K562 (cell line): ENCODE data around the gene CALM1. TPM values are rescaled to one million over a fixed set of nuclear protein-coding genes. Genes with fewer than 3 reads are reported as not detected.

ENCODE experiments used
- ATAC-seq: fragments of 200-7000 bp; cut with Tn5 transposase; 3 replicates; pipeline ENCODE4 v1.9.1; 2020; ENCODE audit warnings: moderate library complexity
- BruUV-seq: library from RNA; stranded (reverse); fragments of 400-500 nt; replicated peaks from 2 replicates; lab custom pipeline; 2021; lab: Mats Ljungman, UMichigan
- CTCF ChIA-PET: fragments of 300-600 bp; formaldehyde crosslinking; extraction: SDS; loops from one replicate; lab custom pipeline; 2021; ENCODE audit warnings: low intra/inter-chr PET ratio; lab: Yijun Ruan, JAX
- POLR2A ChIA-PET: fragments of 300-600, 350-650 bp; sonication (Branson Sonifier 250); formaldehyde crosslinking; extraction: SDS; loops from one replicate; lab custom pipeline; 2021; ENCODE audit warnings: antibody characterized with exemption, inconsistent platforms; lab: Yijun Ruan, JAX
- DNase-seq, 4 experiments: peaks; one replicate each; pipeline versions ENCODE4 v3.0.0 to v3.0.0-alpha.2; 2011 to 2018; ENCODE audit warnings: low spot score in 3 of 4, mixed read lengths in 3 of 4; ENCODE audit errors: extremely low read depth in 1 of 4
- FAIRE-seq: peaks from 2 replicates; lab custom pipeline; 2011; peaks lifted over from hg19 to GRCh38; lab: Jason Lieb, UNC
- H2AFZ ChIP-seq: 2 replicates; pipeline ENCODE4 v1.6.0; 2011; ENCODE audit warnings: low read depth, low read length, control low read depth, inconsistent platforms
- H3K27ac ChIP-seq: fragments of 200-600 bp; 3 replicates; pipeline ENCODE4 v1.8.0; 2011; ENCODE audit warnings: low read depth, mild to moderate bottlenecking, control low read depth, inconsistent platforms, low read length, moderate library complexity, mixed read lengths; ENCODE audit errors: extremely low read depth
- H3K27me3 ChIP-seq, 2 experiments: fragments of 300-600 bp in 1 of 2; 2 replicates in 1 of 2; 3 replicates in 1 of 2; pipeline versions ENCODE4 v1.6.0 to v1.8.0; 2011; ENCODE audit warnings: inconsistent platforms in 2 of 2, low read length in 2 of 2, mild to moderate bottlenecking in 1 of 2, mixed read lengths in 1 of 2, moderate library complexity in 1 of 2; ENCODE audit not compliant: control insufficient read depth in 2 of 2, insufficient read depth in 2 of 2
- H3K36me3 ChIP-seq: fragments of 300-600 bp; 3 replicates; pipeline ENCODE4 v1.8.0; 2011; ENCODE audit warnings: mild to moderate bottlenecking, low read length, inconsistent platforms; ENCODE audit not compliant: control insufficient read depth, insufficient read depth
- H3K4me1 ChIP-seq, 2 experiments: fragments of 200-600 bp in 1 of 2; replicated peaks in 1 of 2; 2 replicates in 1 of 2; 3 replicates in 1 of 2; pipeline versions ENCODE4 v1.5.1 to v1.8.0; 2011; ENCODE audit warnings: inconsistent platforms in 2 of 2, low read length in 2 of 2, mild to moderate bottlenecking in 1 of 2, mixed read lengths in 1 of 2, moderate library complexity in 1 of 2; ENCODE audit not compliant: control insufficient read depth in 2 of 2, insufficient read depth in 2 of 2
- H3K4me2 ChIP-seq: 2 replicates; pipeline ENCODE4 v1.6.1; 2011; ENCODE audit warnings: low read length, control low read depth, inconsistent platforms, mixed read lengths; ENCODE audit not compliant: insufficient read depth
- H3K4me3 ChIP-seq: fragments of 200-600 bp; sonication (generic), shearing (Covaris generic); 2 replicates; pipeline ENCODE4 v1.5.1; 2016; ENCODE audit warnings: control low read depth, inconsistent platforms
- H3K79me2 ChIP-seq: fragments of 200-600 bp; 3 replicates; pipeline ENCODE4 v1.8.0; 2011; ENCODE audit warnings: low read length, inconsistent platforms; ENCODE audit not compliant: control insufficient read depth, insufficient read depth
- H3K9ac ChIP-seq, 2 experiments: 2 replicates each; pipeline versions ENCODE4 v1.6.0 to v1.6.1; 2011; ENCODE audit warnings: low read depth in 2 of 2, low read length in 2 of 2, control low read depth in 1 of 2, inconsistent platforms in 1 of 2, mild to moderate bottlenecking in 1 of 2, mixed read lengths in 1 of 2; ENCODE audit not compliant: insufficient read depth in 1 of 2
- H3K9me1 ChIP-seq: one replicate; pipeline ENCODE4 v1.6.0; 2011; ENCODE audit warnings: inconsistent platforms, mild to moderate bottlenecking, low read length, moderate library complexity; ENCODE audit not compliant: control insufficient read depth, insufficient read depth
- H3K9me3 ChIP-seq: replicated peaks from 2 replicates; pipeline ENCODE4 v1.5.1; 2011; ENCODE audit warnings: low read depth, low read length, inconsistent platforms; ENCODE audit not compliant: control insufficient read depth, insufficient read depth
- H4K20me1 ChIP-seq: replicated peaks from 2 replicates; pipeline ENCODE4 v1.6.1; 2011; ENCODE audit warnings: low read length, inconsistent platforms, mixed read lengths; ENCODE audit not compliant: control insufficient read depth, insufficient read depth
- NFE2L1 ChIP-seq: fragments of 450-650 bp; IDR thresholded peaks from 2 replicates; pipeline ENCODE4 v1.6.1; 2016; ENCODE audit warnings: missing genetic modification characterization, low read depth, mild to moderate bottlenecking, missing compliant biosample characterization, moderate library complexity, borderline replicate concordance
- NFIX ChIP-seq: fragments of 250-450 bp; sonication (Bioruptor Pico); IDR thresholded peaks from 2 replicates; pipeline ENCODE4 v1.4.0; 2020; ENCODE audit warnings: low read depth, mild to moderate bottlenecking, moderate library complexity
- POLR2A ChIP-seq: fragments of 450-650 bp; conservative IDR thresholded peaks from 2 replicates; pipeline ENCODE4 v1.6.1; 2016
- POLR2B ChIP-seq: fragments of 450-650 bp; IDR thresholded peaks from 2 replicates; pipeline ENCODE4 v1.6.1; 2018; ENCODE audit warnings: low read depth; ENCODE audit not compliant: partially characterized antibody
- RBM17 ChIP-seq: fragments of 200-400 bp; formaldehyde crosslinking; IDR thresholded peaks from 2 replicates; pipeline ENCODE4 v1.6.1; 2017; ENCODE audit warnings: low read depth, mild to moderate bottlenecking, low read length, borderline replicate concordance
- REST ChIP-seq, 2 experiments: fragments of 450-650 bp; formaldehyde crosslinking in 1 of 2; IDR thresholded peaks; 2 replicates each; pipeline versions ENCODE4 v1.4.0 to v1.6.1; 2014 to 2020; ENCODE audit warnings: mild to moderate bottlenecking in 2 of 2, borderline replicate concordance in 1 of 2, low read depth in 1 of 2
- SRSF7 ChIP-seq: fragments of 200-400 bp; formaldehyde crosslinking; optimal IDR thresholded peaks from 2 replicates; pipeline ENCODE3; 2017; ENCODE audit warnings: mild to moderate bottlenecking, low read depth, low read length
- TSHZ1 ChIP-seq: fragments of 250-450 bp; sonication (Bioruptor Pico); IDR thresholded peaks from 2 replicates; pipeline ENCODE4 v1.4.0; 2020; ENCODE audit warnings: mild to moderate bottlenecking, moderate library complexity
- USF1 ChIP-seq: sonication (generic); formaldehyde crosslinking; IDR thresholded peaks from 2 replicates; pipeline ENCODE4 v1.9.0; 2022; ENCODE audit warnings: mild to moderate bottlenecking, missing genetic modification reagents
- ZNF445 ChIP-seq: fragments of 250-450 bp; sonication (Bioruptor Pico); IDR thresholded peaks from 2 replicates; pipeline ENCODE4 v1.4.0; 2020; ENCODE audit warnings: low read depth, mild to moderate bottlenecking, moderate library complexity
- WGBS: fragments of 100-300 bp; shearing (Covaris generic); methylation state at CpG from one replicate; pipeline ENCODE4 v1.1.6; 2016; ENCODE audit warnings: low coverage, mixed read lengths; ENCODE audit not compliant: insufficient coverage; ENCODE audit errors: missing lambda C conversion rate; 5-methylcytosine and 5-hydroxymethylcytosine counted together
- in situ Hi-C: fragments of 300-500 bp; cut with MboI; formaldehyde crosslinking; loops from 4 replicates; pipeline ENCODE4 v1.15.0; 2018; ENCODE audit warnings: inconsistent platforms, mixed read lengths
- intact Hi-C: fragments of 100-400 bp; cut with micrococcal nuclease; formaldehyde crosslinking; loops from 2 replicates; pipeline ENCODE4 v1.14.2; 2022
- polyA plus RNA-seq, 8 experiments: library from polyadenylated mRNA; depleted of rRNA in 4 of 8; stranded (reverse) in 5 of 8; unstranded in 3 of 8; fragments of >200 nt; fragmentation: Nextera tagmentation in 2 of 8; fragmentation: Illumina TruSeq in 1 of 8; extraction: Ambion mirVana in 2 of 8; extraction: Trizol in 1 of 8; gene quantifications; 2 replicates each; pipeline versions ENCODE4 v1.2.1 to v1.2.3, GENCODE V29; 2011 to 2014; ENCODE audit warnings: inconsistent platforms in 1 of 8, missing spikeins in 1 of 8
- total RNA-seq, 7 experiments: library from RNA; depleted of rRNA in 6 of 7; stranded (reverse); fragments of >200 nt in 6 of 7; fragmentation: Illumina TruSeq in 2 of 7; extraction: Trizol in 2 of 7; gene quantifications; 2 replicates each; pipeline versions ENCODE4 v1.2.1 to v1.2.3, GENCODE V29; 2011 to 2021; ENCODE audit warnings: low replicate concordance in 1 of 7

The CALM1 gene
- total and polyA plus RNA-seq, 9 of the 15 experiments (the other 6 are each of a cell fraction or from before 2014, with no cell fraction given): 48.0 to 269 (median 158) TPM

- no peak overlapping the region for H3K4me2 ChIP-seq
- no peaks in the 10 kb centered on the region for H3K27me3 ChIP-seq
- in situ Hi-C loops (loop anchor here (10.0 kb wide), 1 partner anchor 119 kb away; no protein-coding TSS in a partner anchor), intact Hi-C loops (no loop called here)
- no peak overlapping the region for H3K27ac ChIP-seq
- H3K9me1 ChIP-seq: no peaks in the 10 kb centered on the region
- H4K20me1 ChIP-seq: no peaks in the 10 kb centered on the region; the same call in 1 of the 2 replicates
- H3K4me1 ChIP-seq: no peaks in the 10 kb centered on the region
- no peak for FAIRE-seq
- no peak overlapping the region for H3K4me3 ChIP-seq
- H2AFZ ChIP-seq: no peak overlapping the region
- DNase-seq: no peak
- CTCF ChIA-PET: no interaction called here
- BruUV-seq: no TSS peak
- peaks cover 51% of the 10 kb centered on the region; the same call in 2 of the 3 replicates for H3K36me3 ChIP-seq
- H3K9me3 ChIP-seq: no peaks in the 10 kb centered on the region
- peak; percentile 26 for ATAC-seq
- POLR2A ChIA-PET: interaction anchor here (0.6 to 1.7 kb wide), 4 partner anchors 10 to 269 kb away, joined by 3 to 6 read pairs (median 4); no protein-coding TSS in a partner anchor
- H3K9ac ChIP-seq: no peak overlapping the region
- H3K79me2 ChIP-seq: no peaks in the 10 kb centered on the region
- WGBS: 88% methylated on average over 2 of the region's 4 CpGs
- TF ChIP-seq USF1 (CRISPR knock-in tag): no peak
- TF ChIP-seq POLR2B: peak; percentile 26
- TF ChIP-seq REST (IDR thresholded peaks at IDR 0.05; ENCODE audit: borderline replicate concordance): no peak
- TF ChIP-seq REST (CRISPR knock-in tag; IDR thresholded peaks at IDR 0.05; ENCODE audit: low read depth): no peak
- TF ChIP-seq NFE2L1: no peak
- TF ChIP-seq SRSF7: no peak
- TF ChIP-seq NFIX: no peak
- no peak for TF ChIP-seq TSHZ1 (CRISPR knock-in tag)
- TF ChIP-seq RBM17: no peak
- TF ChIP-seq ZNF445 (CRISPR knock-in tag): no peak
- 0 out of 2 replicates have a peak, but pooled peaks have one; percentile 14 for TF ChIP-seq POLR2A
Measured at GRCh38 chr14:90405755-90406154, 8.9 kb downstream of the CALM1 start.
